BE2C (cell line): ENCODE data around the gene SHE.
A peak's percentile ranks its signal among the peaks of the same experiment; 100 is the strongest.

ENCODE experiments used
- DNase-seq: peaks from one replicate; pipeline ENCODE4 v3.0.0-alpha.2; 2020
- H3K27me3 ChIP-seq: fragments of 250-450 bp; sonication (Bioruptor Pico); 2 replicates; pipeline ENCODE4 v1.5.1; 2020; ENCODE audit warnings: mild to moderate bottlenecking
- H3K36me3 ChIP-seq: fragments of 250-450 bp; sonication (Bioruptor Pico); 2 replicates; pipeline ENCODE4 v1.5.1; 2020; ENCODE audit warnings: mild to moderate bottlenecking
- H3K4me1 ChIP-seq: fragments of 250-450 bp; sonication (Bioruptor Pico); 2 replicates; pipeline ENCODE4 v1.5.1; 2020
- H3K4me3 ChIP-seq: 2 replicates; pipeline ENCODE4 v1.5.1; 2011; ENCODE audit warnings: low read depth, low read length
- H3K9me3 ChIP-seq: fragments of 250-450 bp; sonication (Bioruptor Pico); 2 replicates; pipeline ENCODE4 v1.5.1; 2020
- TF ChIP-seq, protein P1 (sequence below): IDR thresholded peaks from 2 replicates; pipeline ENCODE4 v1.5.1; 2012; ENCODE audit warnings: mild to moderate bottlenecking, low read depth, low read length

SHE gene

DNA sequence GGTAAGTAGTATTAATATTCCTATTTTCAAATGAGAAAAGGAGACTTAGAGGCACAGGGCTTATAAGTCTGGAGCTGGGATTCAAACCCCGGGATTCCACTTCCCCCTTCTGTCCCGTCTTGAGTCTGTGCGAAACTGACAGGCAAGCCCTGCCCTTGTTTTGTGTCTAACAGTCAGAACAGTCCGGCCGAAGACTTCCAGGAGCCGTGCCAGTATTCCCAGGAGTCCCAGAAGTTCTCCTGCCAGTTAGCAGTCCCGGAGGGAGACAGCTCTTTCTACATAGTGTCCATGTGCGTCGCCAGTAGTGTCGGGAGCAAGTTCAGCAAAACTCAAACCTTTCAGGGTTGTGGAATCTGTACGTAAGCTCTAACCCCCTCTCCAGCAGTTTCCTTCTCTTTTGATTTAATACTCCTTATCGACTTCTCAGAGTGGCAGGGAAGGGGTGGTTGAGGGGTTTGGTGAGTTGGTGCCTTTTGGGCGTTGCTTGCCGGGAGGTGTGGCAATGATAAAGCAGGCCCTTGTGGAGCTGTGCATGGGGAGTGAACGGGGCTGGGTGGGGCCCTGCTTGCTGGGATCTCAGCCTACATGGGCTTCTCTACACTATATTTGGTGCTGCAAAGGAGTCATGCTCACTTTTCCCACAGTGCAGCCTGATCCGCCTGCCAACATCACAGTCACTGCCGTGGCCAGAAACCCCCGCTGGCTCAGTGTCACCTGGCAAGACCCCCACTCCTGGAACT, 67.7 kb downstream of the SHE start:
- peaks cover 3% of the 10 kb centered on the region for H3K4me1 ChIP-seq
- peak; percentile 29 for DNase-seq
- TF ChIP-seq, protein P1, sequence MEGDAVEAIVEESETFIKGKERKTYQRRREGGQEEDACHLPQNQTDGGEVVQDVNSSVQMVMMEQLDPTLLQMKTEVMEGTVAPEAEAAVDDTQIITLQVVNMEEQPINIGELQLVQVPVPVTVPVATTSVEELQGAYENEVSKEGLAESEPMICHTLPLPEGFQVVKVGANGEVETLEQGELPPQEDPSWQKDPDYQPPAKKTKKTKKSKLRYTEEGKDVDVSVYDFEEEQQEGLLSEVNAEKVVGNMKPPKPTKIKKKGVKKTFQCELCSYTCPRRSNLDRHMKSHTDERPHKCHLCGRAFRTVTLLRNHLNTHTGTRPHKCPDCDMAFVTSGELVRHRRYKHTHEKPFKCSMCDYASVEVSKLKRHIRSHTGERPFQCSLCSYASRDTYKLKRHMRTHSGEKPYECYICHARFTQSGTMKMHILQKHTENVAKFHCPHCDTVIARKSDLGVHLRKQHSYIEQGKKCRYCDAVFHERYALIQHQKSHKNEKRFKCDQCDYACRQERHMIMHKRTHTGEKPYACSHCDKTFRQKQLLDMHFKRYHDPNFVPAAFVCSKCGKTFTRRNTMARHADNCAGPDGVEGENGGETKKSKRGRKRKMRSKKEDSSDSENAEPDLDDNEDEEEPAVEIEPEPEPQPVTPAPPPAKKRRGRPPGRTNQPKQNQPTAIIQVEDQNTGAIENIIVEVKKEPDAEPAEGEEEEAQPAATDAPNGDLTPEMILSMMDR, result no peak
- no peaks in the 10 kb centered on the region for H3K9me3 ChIP-seq
- no peaks in the 10 kb centered on the region for H3K36me3 ChIP-seq
- no peaks in the 10 kb centered on the region for H3K27me3 ChIP-seq
- no peak overlapping the region for H3K4me3 ChIP-seq

DNA sequence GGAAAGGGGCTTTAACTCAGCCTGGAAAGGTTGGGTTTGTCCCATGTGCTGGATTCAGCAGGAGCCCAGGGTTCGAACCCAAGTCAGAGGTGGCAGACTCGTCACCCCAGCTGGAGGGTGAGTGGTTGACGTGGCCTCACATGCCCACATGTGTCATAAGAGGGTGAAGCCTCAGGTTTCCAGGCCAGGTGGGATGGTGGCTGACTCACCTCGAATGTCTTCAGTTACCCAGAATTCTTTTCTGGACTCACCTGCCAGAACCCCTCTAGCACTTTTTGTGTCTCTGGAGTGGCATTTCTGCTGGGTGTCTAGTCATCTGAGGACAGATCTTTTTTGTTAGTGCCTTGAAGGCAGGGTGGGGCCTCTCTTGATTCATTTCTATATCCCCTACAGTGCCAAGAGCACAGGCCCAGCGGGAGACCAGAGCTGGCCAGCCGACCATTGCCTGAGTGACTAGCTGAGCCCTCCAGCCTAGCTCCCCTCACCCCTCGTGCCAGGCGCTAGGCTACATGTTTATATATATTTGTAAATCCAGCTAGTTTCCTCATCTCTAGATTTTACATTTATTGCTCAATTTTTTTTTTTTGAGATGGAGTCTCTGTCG, 68.9 kb downstream of the SHE start:
- no peaks in the 10 kb centered on the region for H3K36me3 ChIP-seq
- DNase-seq, result no peak
- H3K9me3 ChIP-seq, result no peaks in the 10 kb centered on the region
- H3K4me1 ChIP-seq, result peaks cover 3% of the 10 kb centered on the region
- no peak overlapping the region for H3K4me3 ChIP-seq
- H3K27me3 ChIP-seq, result no peaks in the 10 kb centered on the region
- TF ChIP-seq, protein P1, result no peak

DNA sequence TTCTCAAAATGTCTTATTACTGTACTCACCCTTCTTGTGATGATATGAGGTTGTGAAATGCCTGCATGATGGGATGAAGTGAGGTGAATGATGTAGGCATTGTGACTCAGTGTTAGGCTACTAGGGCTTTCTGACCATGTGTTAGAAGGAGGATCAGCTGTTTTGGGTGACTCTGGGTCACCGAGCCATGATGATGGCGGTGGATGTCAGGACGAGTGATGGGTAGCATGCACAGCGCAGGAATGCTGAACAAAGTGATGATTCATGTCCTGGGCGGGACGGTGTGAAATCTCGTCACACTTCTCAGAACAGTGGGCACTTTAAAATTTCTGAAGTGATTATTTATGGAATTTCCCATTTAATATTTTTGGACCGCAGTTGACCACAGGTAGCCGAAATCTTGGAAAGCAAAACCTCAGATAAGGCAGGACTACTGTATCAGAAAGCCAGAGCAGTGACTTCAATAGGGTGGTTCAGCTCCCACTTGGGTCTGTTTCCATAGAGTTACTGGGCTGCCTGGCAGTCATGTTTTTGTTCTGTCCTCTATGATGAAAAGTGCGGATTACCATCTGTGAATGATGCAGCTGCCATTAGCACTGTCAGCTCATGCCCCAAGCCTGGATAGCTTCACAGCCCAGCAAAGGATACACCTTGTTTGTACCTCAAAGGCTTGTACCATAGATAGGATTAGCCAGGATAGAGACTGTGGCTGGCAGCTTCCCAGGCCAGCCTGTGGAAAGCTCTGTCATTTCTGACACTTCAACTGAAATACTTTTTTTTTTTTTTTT, 70.4 kb downstream of the SHE start:
- TF ChIP-seq, protein P1, result no peak
- Histone ChIP-seq H3K27me3 (no peaks in the 10 kb centered on the region), H3K36me3 (no peaks in the 10 kb centered on the region), H3K9me3 (no peaks in the 10 kb centered on the region), H3K4me1 (peaks cover 10% of the 10 kb centered on the region), H3K4me3 (no peak overlapping the region)
- DNase-seq, result no peak

DNA sequence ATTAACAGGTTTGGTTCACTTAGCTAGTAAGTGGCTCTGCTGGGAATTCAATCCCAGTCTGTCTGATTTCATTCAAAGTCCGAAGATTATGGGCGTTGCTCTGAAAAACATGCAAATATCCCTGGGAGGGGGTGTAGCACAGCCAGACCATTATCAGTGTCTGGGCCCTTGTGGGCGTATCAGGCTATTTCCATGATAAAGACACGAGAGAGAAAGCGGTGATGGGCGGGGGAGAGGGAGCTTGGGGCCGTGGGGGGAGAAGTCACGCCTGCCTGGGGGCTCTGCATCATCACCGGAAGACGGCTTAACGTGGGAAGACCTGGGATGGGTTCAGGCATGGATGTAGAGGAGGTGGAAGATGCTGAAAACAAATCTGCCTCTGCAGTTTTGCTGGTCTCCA, 71.3 kb downstream of the SHE start:
- DNase-seq, result no peak
- TF ChIP-seq, protein P1, result no peak
- Histone ChIP-seq H3K27me3 (no peaks in the 10 kb centered on the region), H3K9me3 (no peaks in the 10 kb centered on the region), H3K4me3 (no peak overlapping the region), H3K36me3 (no peaks in the 10 kb centered on the region), H3K4me1 (peaks cover 10% of the 10 kb centered on the region)

DNA sequence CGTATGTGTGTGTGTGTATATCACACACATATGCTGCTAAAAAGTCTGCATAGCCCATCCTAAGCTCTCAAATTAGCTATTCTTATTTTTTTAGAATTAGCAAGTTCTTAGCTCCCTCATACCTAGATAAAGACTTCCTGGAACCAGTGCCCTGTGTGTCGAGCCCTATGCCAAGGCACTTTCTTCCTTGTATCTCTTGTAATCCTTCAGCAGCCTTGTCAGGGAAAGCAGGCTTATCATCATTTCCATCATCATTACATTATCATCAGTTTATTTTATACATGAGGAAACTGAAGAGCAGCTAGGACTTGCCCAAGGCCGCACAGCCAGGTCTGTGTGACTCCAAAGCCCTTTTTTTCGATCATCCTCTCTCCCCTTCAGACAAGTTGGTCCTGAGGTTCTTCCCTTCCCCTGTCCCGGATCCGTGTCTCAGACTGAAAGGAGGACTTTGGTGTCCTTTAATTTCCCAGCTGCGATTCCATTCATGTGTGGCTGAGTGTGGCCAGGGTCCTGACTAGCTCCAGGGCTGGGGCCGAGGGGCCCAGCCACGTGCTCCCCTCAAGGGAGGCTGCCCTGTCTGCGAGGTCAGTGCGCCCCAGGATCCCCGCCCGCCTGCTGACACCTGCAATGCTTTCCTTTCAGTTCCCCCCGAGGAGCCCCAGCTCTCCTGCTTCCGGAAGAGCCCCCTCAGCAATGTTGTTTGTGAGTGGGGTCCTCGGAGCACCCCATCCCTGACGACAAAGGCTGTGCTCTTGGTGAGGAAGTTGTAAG, 72.2 kb downstream of the SHE start:
- no peak for DNase-seq
- Histone ChIP-seq H3K4me3 (no peak overlapping the region), H3K27me3 (no peaks in the 10 kb centered on the region), H3K36me3 (no peaks in the 10 kb centered on the region), H3K9me3 (no peaks in the 10 kb centered on the region), H3K4me1 (peaks cover 10% of the 10 kb centered on the region)
- TF ChIP-seq, protein P1, result no peak
